22Rv1 (cell line): ENCODE results near the gene CAMTA1.

Experiments used
- CTCF ChIP-seq: fragments of 450-650 bp; IDR thresholded peaks from 2 replicates; pipeline ENCODE4 v1.5.1; 2017; ENCODE audit warnings: mild to moderate bottlenecking
- ZFX ChIP-seq: fragments of 450-650 bp; IDR thresholded peaks from 2 replicates; pipeline ENCODE4 v1.6.1; 2017; ENCODE audit warnings: antibody characterized with exemption, borderline replicate concordance

- TF ChIP-seq CTCF (no peak), ZFX (no peak)
Observed at GRCh38 chr1:7292714-7293419, 507.6 kb downstream of the CAMTA1 start.
